ENCODE results near the gene CDH8.

DNA sequence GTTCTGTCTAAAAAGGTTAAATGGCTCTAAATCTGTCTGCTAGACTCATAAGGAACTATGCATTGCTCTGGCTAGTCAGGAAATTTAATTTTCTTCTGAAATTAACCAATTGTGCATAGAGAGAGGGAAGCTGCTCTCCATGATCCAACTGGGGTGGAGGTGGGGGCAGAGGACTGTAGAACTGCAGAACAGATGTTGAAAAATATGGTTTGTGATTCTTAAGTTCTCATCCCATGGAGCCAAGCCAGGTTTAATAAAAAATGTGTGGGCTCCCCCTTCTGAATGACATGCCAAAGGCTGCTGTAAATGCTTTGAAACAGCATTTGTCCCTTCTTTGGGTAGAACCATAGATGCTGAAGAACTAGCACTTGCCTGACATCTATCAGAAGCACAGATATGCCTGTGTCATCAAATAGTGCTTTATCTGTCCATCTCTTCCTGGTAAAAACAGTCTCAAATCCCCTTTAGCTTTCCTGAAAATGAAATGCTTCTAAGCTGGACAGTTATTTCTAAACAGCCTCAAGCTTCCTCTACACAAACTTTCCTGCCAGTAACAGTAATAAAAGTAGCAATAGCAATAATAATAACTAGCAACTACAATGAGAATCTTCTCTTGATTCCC, 221.4 kb downstream of the CDH8 start:
- TF ChIP-seq, protein P1, sequence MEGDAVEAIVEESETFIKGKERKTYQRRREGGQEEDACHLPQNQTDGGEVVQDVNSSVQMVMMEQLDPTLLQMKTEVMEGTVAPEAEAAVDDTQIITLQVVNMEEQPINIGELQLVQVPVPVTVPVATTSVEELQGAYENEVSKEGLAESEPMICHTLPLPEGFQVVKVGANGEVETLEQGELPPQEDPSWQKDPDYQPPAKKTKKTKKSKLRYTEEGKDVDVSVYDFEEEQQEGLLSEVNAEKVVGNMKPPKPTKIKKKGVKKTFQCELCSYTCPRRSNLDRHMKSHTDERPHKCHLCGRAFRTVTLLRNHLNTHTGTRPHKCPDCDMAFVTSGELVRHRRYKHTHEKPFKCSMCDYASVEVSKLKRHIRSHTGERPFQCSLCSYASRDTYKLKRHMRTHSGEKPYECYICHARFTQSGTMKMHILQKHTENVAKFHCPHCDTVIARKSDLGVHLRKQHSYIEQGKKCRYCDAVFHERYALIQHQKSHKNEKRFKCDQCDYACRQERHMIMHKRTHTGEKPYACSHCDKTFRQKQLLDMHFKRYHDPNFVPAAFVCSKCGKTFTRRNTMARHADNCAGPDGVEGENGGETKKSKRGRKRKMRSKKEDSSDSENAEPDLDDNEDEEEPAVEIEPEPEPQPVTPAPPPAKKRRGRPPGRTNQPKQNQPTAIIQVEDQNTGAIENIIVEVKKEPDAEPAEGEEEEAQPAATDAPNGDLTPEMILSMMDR (IDR thresholded peaks at IDR 0.05; ENCODE audit: low read depth, low read length, poor library complexity, severe bottlenecking), result no peak
- no peak for TF ChIP-seq EZH2phosphoT487 (IDR thresholded peaks at IDR 0.05; ENCODE audit: borderline replicate concordance, low read length)

All from DOHH2 (cell line).